ENCODE measurements around the gene TRIP10.

- TF ChIP-seq CTCF (IDR thresholded peaks at IDR 0.05) (no peak), POLR2A (IDR thresholded peaks at IDR 0.05) (no peak)
Measured at GRCh38 chr19:6736917-6737283, 2.6 kb upstream of the TRIP10 start.

Measured in gastroesophageal sphincter (tissue), 3 donors.